Measurements from ENCODE around the gene ZNF441.
"Not testable (repeated sequence)": the region's sequence is repeated elsewhere in the genome, so short reads cannot be mapped to it uniquely, and the experiment has no call there.

Gene ZNF441

DNA sequence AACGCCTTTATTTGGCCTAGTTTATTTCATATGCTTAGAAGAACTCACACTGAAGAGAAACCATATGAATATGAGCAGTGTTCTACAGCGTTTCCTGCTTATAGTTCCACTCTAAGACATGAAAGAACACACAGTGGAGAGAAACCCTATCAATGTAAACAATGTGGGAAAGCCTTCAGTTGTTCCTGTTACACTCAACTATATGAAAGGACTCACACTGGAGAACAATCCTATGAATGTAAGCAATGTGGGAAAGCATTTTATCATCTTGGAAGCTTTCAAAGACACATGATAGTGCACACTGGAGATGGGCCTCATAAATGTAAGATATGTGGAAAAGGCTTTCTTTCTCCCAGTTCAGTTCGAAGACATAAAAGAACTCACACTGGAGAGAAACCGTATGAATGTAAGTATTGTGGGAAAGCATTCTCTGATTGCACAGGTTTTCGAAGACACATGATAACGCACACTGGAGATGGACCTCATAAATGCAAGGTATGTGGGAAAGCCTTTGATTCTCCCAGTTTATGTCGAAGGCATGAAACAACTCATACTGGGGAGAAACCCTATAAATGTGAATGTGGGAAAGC is 13.7 kb downstream of the ZNF441 start:
- DNase-seq (ENCODE audit: low spot score) = no peak

GRCh38 chr19:11781295-11782057 is 14.7 kb downstream of the ZNF441 start:
- no peak for DNase-seq (ENCODE audit: low spot score)

GRCh38 chr19:11783767-11784166 is 17.0 kb downstream of the ZNF441 start:
- DNase-seq (ENCODE audit: low spot score) = no peak

- no peak for DNase-seq (ENCODE audit: low spot score)
These were observed 17.6 kb downstream of the ZNF441 start for GRCh38 chr19:11784356-11784755.

GRCh38 chr19:11787536-11787935 is 20.7 kb downstream of the ZNF441 start:
- DNase-seq (ENCODE audit: low spot score) = no peak

GRCh38 chr19:11792942-11793341 is 26.1 kb downstream of the ZNF441 start:
- DNase-seq (ENCODE audit: low spot score) = no peak

DNA sequence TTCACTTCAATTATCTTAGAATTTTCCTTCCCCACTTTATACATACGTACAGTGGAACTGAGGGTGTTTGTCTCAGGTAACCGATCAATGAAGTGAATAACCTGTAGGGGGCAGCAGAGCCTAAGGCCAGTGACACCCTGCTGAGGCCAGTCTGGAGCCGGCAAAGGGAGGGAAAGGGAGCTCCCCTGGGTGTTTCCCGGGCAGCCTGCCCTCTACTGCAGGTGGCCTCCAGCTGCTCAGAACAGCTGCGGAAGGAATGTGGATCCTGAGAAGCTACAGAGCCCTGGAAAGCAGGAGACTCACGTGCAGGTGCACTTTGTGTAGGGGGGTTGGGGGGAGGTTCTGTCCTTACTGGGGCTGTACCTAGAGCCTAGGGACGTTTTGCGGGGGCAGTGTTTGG is 30.7 kb downstream of the ZNF441 start:
- peak; percentile 86 for DNase-seq (ENCODE audit: low spot score)

- DNase-seq (ENCODE audit: low spot score) = peak; percentile 75
These were observed 31.9 kb downstream of the ZNF441 start, which contains the start of gene ZNF491 for GRCh38 chr19:11798391-11799330. Gene ZNF491 (plus strand): TSS chr19:11798523. CDS start chr19:11805954, 7,431 bp downstream.

GRCh38 chr19:11806354-11807098 is 39.7 kb downstream of the ZNF441 start:
- DNase-seq (ENCODE audit: low spot score) = peak; percentile 9

GRCh38 chr19:11807099-11807380 is 40.2 kb downstream of the ZNF441 start:
- no peak for DNase-seq (ENCODE audit: low spot score)

DNA sequence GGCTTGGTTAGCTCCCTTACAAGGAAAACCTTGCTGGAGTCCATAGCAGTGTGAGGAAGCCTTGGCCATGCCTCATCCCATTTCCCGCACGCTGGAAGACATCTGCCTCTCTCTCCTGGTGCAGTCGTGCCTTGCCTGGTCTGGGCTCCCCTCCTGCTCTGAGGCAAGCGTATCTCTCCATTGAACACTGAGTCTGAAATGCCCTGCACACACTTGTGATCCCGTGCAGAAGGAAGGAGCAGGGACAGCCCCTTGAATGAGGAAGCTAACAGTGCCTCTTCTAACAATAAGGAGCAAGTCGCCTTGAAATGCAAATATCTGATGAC is 46.9 kb downstream of the ZNF441 start:
- DNase-seq (ENCODE audit: low spot score) = no peak

DNA sequence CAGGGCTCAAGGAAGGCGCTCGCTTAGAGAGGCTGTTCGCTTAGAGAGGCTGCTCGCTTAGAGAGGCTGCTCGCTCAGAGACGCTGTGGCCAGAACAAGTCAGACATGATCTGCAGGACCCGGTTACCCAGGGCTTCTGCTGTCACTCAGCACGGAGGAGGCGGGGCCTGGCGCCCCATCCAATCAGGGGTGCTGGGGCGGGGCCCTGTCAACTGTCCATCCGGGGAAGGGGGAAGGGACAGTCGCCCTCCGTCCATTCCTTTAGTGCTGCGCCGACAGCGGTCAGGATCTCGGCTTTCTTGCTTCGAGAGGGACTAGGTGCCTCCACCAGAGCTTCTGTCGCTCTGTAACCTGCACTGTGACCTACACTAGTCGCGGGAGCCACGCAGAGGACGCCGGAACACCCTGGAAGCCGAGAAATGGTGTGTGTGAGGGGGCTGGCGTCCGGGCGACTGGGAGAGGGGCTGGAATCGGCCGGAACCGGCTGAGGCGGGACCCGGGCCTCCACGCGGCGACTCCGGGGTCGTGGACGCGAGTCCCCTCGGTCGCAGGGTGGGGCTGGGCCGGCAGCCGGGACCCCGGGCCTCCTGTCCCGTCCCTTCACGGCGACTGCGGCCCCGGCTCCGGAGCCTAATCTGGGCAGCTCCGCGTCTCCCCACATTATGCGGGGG is 47.4 kb downstream of the ZNF441 start, which contains the start of gene ZNF440:
TSS of gene ZNF440 (plus strand) at position 245 of the 671 bp plus-strand sequence. CDS start at position 420, 175 bp downstream.
- DNase-seq (ENCODE audit: low spot score) = peak; percentile 93

GRCh38 chr19:11814700-11815035 is 47.9 kb downstream of the ZNF441 start:
- no peak for DNase-seq (ENCODE audit: low spot score)

- DNase-seq (ENCODE audit: low spot score) = no peak
These were observed 54.8 kb downstream of the ZNF441 start for GRCh38 chr19:11821474-11822109.

- not testable (repeated sequence) for DNase-seq (ENCODE audit: low spot score)
These were observed 62.4 kb downstream of the ZNF441 start for GRCh38 chr19:11828957-11829876.

- DNase-seq (ENCODE audit: low spot score) = no peak
These were observed 65.6 kb downstream of the ZNF441 start for GRCh38 chr19:11832253-11832912.

DNA sequence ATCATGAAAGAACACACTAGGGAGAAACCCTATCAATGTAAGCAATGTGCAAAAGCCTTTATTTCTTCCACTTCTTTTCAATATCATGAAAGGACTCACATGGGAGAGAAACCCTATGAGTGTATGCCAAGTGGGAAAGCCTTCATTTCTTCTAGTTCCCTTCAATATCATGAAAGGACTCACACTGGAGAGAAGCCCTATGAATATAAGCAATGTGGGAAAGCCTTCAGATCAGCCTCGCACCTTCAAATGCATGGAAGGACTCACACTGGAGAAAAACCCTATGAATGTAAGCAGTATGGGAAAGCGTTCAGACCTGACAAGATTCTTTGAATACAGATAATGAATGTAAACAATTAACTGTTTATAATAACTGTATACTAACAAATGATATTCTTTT is 66.7 kb downstream of the ZNF441 start:
- no peak for DNase-seq (ENCODE audit: low spot score)

Measured in NAMALWA (cell line).